GM19043 (cell line): ENCODE measurements around the gene SSTR3.
"Not testable (repeated sequence)": the region's sequence is repeated elsewhere in the genome, so short reads cannot be mapped to it uniquely, and the experiment has no call there.

Experiments
- ATAC-seq: cut with Tn5 transposase; IDR thresholded peaks from one replicate; pipeline ENCODE4 v1.9.1; 2021; ENCODE audit warnings: low read depth; ENCODE audit not compliant: unreplicated experiment

Gene SSTR3

DNA sequence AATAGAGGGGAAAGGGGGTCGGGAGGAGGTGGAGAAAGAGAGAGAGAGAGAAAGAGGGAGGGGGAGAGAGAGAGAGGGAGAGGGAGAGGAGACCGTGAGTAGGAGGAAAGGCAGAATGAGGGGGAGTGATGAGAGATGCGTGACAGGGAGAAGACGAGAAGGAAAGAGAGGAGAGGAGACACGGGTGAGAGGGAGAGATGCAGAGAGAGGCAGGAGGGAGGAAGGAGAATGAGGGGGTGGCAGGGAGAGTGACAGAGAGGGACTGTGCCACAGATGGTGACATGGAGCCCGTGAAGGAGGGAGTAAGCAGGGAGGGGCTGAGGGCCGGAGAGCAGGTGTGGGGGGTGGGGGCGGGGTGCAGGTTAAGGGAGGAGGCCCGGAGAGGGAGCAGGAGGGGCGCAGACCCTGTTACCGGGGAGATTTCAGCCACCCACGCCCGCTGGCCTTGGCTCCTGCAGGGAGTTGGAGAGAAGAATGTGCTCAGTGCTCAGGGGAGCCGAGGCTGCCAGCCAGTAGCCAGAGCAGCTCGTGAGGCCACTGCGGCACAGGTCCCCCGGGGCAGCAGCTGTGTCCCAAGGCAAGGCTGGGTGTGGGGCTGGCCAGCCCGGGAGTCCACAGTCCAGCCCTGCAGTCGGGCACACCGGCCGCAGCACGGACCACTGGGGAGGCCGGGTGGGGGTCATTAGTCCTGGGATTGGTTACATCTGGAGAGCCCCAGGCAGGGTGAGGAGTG, at the start of gene SSTR3:
SSTR3 (minus strand) TSS at position 304 of the 733 bp plus-strand sequence. CDS start 4,674 bp downstream, outside the sequence.
- ATAC-seq: no peak

DNA sequence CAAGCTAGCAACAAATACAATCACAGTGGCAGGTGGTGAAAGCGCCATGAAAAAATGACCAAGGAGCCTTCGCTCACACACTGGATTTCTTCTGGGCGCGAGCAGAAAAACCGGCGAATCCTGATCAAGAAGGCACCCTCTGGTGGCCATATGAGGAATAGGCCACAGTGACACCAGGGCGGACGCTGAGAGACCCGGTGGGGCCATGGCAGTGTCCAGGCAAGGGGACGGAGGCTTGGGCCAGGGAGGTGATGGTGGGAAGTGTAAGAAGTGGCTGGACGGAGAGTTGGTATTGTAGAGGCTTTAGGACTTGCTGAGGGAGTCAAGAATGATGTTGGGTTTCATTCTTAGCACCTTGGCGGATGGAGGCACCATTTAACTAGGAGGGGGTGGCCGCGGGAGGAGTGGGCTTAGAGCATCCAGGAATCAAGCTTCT, 48.6 kb upstream of the SSTR3 start:
- no peak for ATAC-seq

DNA sequence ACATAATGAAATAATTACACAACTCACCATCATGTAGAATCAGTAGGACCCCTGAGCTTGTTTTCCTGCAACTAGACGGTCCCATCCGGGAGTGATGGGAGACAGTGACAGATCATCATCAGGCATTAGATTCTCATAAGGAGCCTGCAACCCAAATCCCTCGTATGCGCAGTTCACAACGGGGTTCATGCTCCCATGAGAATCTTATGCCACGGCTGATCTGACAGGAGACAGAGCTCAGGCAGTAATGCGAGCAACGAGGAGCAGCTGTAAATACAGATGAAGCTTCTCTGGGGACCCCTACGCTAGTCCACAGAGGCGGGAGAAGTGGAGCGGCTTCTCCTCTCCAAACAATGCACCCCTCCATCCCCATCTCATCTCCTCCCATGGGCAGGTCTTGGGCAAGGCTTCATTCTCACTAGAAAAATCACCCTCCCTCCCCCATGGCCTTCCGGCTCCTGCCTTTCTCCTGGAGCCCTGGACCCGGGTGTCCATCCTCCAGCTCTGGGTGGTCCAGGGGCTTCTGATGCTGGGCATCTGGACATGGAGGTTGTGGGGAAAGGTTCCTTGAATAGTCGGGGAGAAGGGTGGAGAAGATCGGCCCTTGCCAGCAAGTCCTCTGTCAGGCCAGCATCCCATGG, 48.0 kb upstream of the SSTR3 start:
- ATAC-seq: no peak

- ATAC-seq: no peak
Observed at GRCh38 chr22:37259540-37260029, 47.3 kb upstream of the SSTR3 start.

GRCh38 chr22:37258753-37259401, 46.6 kb upstream of the SSTR3 start:
- no peak for ATAC-seq

DNA sequence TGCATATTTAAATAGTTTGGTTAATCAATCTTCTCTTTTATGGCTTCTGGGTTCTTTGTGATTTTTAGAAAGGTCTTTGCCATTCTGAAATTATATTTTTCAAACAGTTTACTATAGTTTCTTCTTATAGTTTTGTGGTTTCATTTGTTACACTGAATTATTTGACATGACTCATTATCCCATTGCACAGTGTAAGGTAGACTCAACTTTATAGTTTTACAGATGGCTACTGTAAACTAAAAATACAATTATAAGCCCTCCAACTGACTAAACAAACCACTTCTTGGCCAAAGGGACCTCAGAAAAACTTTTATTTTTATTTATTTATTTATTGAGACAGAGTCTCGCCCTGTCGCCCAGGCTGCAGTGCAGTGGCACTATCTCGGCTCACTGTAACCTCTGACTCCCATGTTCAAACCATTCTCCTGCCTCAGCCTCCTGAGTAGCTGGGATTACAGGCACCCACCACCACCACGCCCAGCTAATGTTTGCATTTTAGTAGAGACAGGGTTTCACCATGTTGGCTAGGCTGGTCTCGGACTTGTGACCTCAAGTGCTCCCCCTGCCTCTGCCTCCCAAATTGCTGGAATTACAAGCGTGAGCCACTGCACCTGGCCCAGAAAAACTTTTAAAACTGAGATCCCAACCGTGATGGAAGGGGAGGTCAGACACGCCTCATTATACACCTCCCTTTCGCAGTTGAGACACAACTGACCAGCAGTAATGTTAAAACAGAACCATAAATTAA, 45.9 kb upstream of the SSTR3 start:
- ATAC-seq: no peak

- no peak for ATAC-seq
Observed at GRCh38 chr22:37256075-37256726, 43.9 kb upstream of the SSTR3 start.

DNA sequence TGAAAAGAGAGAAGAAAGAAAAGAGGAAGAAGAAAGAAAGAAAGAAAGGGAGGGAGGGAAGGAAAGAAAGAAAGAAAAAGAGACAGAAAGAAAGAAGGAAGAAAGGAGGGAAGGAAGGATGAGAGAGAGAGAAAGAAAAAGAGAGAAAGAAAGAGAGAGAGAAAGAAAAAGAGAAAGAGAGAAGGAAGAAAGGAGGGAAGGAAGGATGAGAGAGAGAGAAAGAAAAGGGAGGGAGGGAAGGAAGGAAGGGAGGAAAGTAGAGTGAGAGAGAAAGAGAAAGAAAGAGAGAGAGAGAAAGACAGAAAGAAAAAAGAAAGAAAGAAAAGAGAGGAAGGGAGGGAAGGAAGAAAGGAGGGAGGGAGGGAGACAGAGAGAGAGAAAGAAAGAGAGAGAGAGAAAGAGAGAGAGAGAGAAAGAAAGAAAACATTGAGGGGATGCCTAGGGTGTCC, 43.3 kb upstream of the SSTR3 start:
- no peak for ATAC-seq

- ATAC-seq: no peak
Observed at GRCh38 chr22:37254867-37255233, 42.6 kb upstream of the SSTR3 start.

GRCh38 chr22:37254209-37254866, 42.1 kb upstream of the SSTR3 start:
- no peak for ATAC-seq

DNA sequence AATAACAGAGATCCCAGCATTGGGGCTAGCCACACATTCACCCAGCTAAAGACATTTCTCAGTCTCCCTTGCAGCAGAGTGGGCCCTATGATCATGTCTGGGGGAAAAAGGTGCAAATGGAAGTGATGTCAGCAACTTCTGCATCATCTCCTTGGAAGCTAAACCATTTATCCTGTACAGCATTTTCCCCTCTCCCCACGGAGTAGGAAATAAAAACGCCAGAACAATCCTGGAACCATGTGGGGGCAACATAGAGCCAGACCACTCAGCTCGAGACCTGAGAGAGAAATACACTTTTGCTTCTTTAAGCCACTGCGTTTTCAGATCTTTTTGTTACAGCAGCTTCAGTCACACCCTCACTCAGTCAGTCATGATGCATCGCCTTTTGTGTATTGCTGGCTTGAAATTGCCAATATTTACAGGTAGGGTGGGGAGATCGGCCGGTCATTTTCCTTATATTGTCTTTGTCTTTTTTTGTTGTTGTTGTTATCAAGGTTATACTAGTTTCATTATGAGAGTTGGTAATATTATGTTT, 40.9 kb upstream of the SSTR3 start:
- no peak for ATAC-seq

DNA sequence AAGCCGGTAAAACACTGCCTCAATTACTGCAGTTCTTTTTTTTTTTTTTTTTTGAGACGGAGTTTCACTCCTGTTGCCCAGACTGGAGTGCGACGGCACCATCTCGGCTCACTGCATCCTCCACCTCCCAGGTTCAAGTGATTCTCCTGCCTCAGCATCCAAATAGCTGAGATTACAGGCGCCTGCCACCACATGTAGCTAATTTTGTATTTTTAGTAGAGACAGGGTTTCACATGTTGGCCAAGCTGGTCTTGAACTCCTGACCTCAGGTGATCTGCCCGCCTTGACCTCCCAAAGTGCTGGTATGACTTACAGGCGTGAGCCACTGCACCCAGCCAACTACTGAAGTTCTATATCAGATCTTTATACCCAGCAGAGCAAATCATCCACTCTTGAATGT, 39.6 kb upstream of the SSTR3 start:
- not testable (repeated sequence) for ATAC-seq

DNA sequence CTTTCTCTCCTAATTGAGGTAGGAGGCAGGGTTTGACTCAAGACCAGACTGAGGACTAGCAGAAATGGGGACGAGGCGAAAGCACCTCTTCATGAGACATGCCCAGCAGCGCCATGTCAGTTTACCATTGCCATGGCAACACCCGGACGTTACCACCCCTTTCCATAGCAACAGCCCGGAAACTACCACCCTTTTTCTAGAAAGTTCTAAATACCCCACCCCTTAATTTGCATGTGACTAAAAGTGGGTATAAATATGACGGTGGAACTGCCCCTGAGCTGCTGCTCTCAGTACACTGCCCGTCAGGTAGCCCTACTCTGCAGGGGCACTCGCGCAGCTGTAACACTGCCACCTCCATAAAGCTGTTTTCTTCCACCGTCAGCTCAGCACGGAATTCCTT, 37.7 kb upstream of the SSTR3 start:
- ATAC-seq: no peak

DNA sequence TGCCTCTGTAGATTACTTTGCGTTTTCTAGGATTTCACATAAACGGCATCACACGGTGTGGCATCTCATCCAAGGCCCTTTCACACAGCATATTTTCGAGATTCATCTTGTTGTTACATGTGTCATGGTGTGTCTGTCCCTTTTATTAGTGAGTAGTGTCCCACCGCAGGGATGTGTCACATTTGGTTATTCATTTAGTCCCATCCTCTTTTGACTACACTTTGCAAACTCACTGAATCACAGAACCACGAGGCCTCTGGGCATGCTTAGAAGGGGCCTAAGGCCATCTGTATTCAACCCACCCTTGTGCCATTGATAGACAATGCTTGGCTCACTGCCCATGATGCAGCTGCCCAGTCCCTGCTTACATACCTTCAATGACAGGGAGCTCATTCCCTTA, 36.0 kb upstream of the SSTR3 start:
- ATAC-seq: no peak

DNA sequence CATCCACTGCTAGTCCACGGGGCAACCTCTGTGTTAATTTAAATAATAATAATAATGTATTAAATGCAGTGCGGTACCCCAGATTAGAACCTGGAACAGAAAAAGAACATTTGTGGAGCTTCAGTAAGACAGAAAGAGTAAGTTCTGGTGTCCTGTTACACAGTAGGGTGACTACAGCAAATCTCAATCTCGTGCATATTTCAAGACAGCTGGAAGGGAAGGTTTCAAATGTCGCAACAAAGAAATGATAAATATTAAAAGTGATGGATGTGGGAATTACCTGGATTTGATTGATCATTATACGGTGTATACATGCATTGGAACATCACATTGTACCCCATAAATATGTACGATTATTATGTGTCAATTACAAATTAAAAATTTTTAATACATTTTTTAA, 33.5 kb upstream of the SSTR3 start:
- no peak for ATAC-seq

GRCh38 chr22:37244922-37245722, 32.8 kb upstream of the SSTR3 start:
- ATAC-seq: no peak

DNA sequence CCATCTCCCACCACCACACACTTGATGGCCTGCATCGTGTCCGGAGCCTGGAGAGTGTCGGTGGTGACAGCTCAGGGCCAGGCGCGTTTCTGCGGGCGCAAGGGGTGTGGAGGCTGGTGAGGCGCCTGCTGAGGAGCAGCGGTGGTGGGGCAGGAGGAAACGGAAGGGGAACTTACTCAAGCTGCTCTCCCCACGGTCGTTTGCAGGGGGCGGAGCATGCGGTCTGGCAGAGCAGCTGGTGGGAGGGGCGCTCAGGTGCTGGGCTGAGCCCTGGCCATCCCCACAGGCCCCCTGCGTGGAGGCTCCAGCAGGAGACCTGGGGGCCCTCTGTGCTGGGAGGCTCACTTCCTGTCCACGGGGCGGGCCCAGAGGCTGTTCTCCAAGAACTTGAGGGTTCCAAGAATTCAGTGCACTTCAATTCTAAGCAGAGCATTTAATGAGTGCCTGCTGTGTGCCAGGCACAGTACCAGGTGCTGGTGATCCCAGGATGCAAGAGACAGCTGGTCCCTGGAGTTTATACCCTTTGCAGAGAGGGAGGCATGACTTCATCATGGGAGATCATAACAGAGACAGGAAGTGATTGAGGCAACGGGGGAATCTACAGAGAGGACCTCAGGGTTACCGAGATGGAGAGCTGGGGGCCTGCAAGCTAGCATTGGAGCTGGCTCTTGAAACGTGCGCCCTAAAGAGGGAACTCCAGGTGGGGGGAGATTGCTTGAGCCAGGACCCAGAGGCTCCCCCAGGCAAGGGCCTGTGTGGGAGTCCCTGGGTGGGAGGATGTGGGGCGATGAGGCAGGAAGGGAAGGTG, 32.0 kb upstream of the SSTR3 start, which contains the start of gene RAC2:
RAC2 (minus strand) TSS at position 156 of the 808 bp plus-strand sequence; CDS start at position 35, 121 bp downstream.
- ATAC-seq: no peak
